K562 (cell line): ENCODE results near the gene THADA. TPM values are rescaled to one million over a fixed set of nuclear protein-coding genes. Genes with fewer than 3 reads are reported as not detected.

Experiments
- ATAC-seq: fragments of 200-7000 bp; cut with Tn5 transposase; 3 replicates; pipeline ENCODE4 v1.9.1; 2020; ENCODE audit warnings: moderate library complexity
- BruUV-seq: library from RNA; stranded (reverse); fragments of 400-500 nt; replicated peaks from 2 replicates; lab custom pipeline; 2021; lab: Mats Ljungman, UMichigan
- CTCF ChIA-PET: fragments of 300-600 bp; formaldehyde crosslinking; extraction: SDS; loops from one replicate; lab custom pipeline; 2021; ENCODE audit warnings: low intra/inter-chr PET ratio; lab: Yijun Ruan, JAX
- POLR2A ChIA-PET: fragments of 300-600, 350-650 bp; sonication (Branson Sonifier 250); formaldehyde crosslinking; extraction: SDS; loops from one replicate; lab custom pipeline; 2021; ENCODE audit warnings: antibody characterized with exemption, inconsistent platforms; lab: Yijun Ruan, JAX
- DNase-seq, 4 experiments: peaks; one replicate each; pipeline versions ENCODE4 v3.0.0 to v3.0.0-alpha.2; 2011 to 2018; ENCODE audit warnings: low spot score in 3 of 4, mixed read lengths in 3 of 4; ENCODE audit errors: extremely low read depth in 1 of 4
- FAIRE-seq: peaks from 2 replicates; lab custom pipeline; 2011; peaks lifted over from hg19 to GRCh38; lab: Jason Lieb, UNC
- H2AFZ ChIP-seq: 2 replicates; pipeline ENCODE4 v1.6.0; 2011; ENCODE audit warnings: low read depth, low read length, control low read depth, inconsistent platforms
- H3K27ac ChIP-seq: fragments of 200-600 bp; 3 replicates; pipeline ENCODE4 v1.8.0; 2011; ENCODE audit warnings: low read depth, mild to moderate bottlenecking, control low read depth, inconsistent platforms, low read length, moderate library complexity, mixed read lengths; ENCODE audit errors: extremely low read depth
- H3K27me3 ChIP-seq, 2 experiments: fragments of 300-600 bp in 1 of 2; 2 replicates in 1 of 2; 3 replicates in 1 of 2; pipeline versions ENCODE4 v1.6.0 to v1.8.0; 2011; ENCODE audit warnings: inconsistent platforms in 2 of 2, low read length in 2 of 2, mild to moderate bottlenecking in 1 of 2, mixed read lengths in 1 of 2, moderate library complexity in 1 of 2; ENCODE audit not compliant: control insufficient read depth in 2 of 2, insufficient read depth in 2 of 2
- H3K36me3 ChIP-seq: fragments of 300-600 bp; 3 replicates; pipeline ENCODE4 v1.8.0; 2011; ENCODE audit warnings: mild to moderate bottlenecking, low read length, inconsistent platforms; ENCODE audit not compliant: control insufficient read depth, insufficient read depth
- H3K4me1 ChIP-seq, 2 experiments: fragments of 200-600 bp in 1 of 2; replicated peaks in 1 of 2; 2 replicates in 1 of 2; 3 replicates in 1 of 2; pipeline versions ENCODE4 v1.5.1 to v1.8.0; 2011; ENCODE audit warnings: inconsistent platforms in 2 of 2, low read length in 2 of 2, mild to moderate bottlenecking in 1 of 2, mixed read lengths in 1 of 2, moderate library complexity in 1 of 2; ENCODE audit not compliant: control insufficient read depth in 2 of 2, insufficient read depth in 2 of 2
- H3K4me2 ChIP-seq: 2 replicates; pipeline ENCODE4 v1.6.1; 2011; ENCODE audit warnings: low read length, control low read depth, inconsistent platforms, mixed read lengths; ENCODE audit not compliant: insufficient read depth
- H3K4me3 ChIP-seq: fragments of 200-600 bp; sonication (generic), shearing (Covaris generic); 2 replicates; pipeline ENCODE4 v1.5.1; 2016; ENCODE audit warnings: control low read depth, inconsistent platforms
- H3K79me2 ChIP-seq: fragments of 200-600 bp; 3 replicates; pipeline ENCODE4 v1.8.0; 2011; ENCODE audit warnings: low read length, inconsistent platforms; ENCODE audit not compliant: control insufficient read depth, insufficient read depth
- H3K9ac ChIP-seq, 2 experiments: 2 replicates each; pipeline versions ENCODE4 v1.6.0 to v1.6.1; 2011; ENCODE audit warnings: low read depth in 2 of 2, low read length in 2 of 2, control low read depth in 1 of 2, inconsistent platforms in 1 of 2, mild to moderate bottlenecking in 1 of 2, mixed read lengths in 1 of 2; ENCODE audit not compliant: insufficient read depth in 1 of 2
- H3K9me1 ChIP-seq: one replicate; pipeline ENCODE4 v1.6.0; 2011; ENCODE audit warnings: inconsistent platforms, mild to moderate bottlenecking, low read length, moderate library complexity; ENCODE audit not compliant: control insufficient read depth, insufficient read depth
- H3K9me3 ChIP-seq: replicated peaks from 2 replicates; pipeline ENCODE4 v1.5.1; 2011; ENCODE audit warnings: low read depth, low read length, inconsistent platforms; ENCODE audit not compliant: control insufficient read depth, insufficient read depth
- H4K20me1 ChIP-seq: replicated peaks from 2 replicates; pipeline ENCODE4 v1.6.1; 2011; ENCODE audit warnings: low read length, inconsistent platforms, mixed read lengths; ENCODE audit not compliant: control insufficient read depth, insufficient read depth
- CTBP1 ChIP-seq: fragments of 450-650 bp; IDR thresholded peaks from 2 replicates; pipeline ENCODE4 v1.6.1; 2016; ENCODE audit warnings: borderline replicate concordance
- HDAC6 ChIP-seq: IDR thresholded peaks from 2 replicates; pipeline ENCODE4 v1.6.1; 2012; ENCODE audit warnings: low read depth, mild to moderate bottlenecking, control low read depth, inconsistent platforms, low read length, moderate library complexity
- RUNX1 ChIP-seq: sonication (generic); IDR thresholded peaks from 2 replicates; pipeline ENCODE4 v1.6.1; 2016; ENCODE audit warnings: antibody characterized with exemption, low read depth
- ZNF197 ChIP-seq: fragments of 200-800 bp; sonication (Bioruptor generic); IDR thresholded peaks from 2 replicates; pipeline ENCODE4 v1.6.1; 2016; ENCODE audit warnings: low read depth, missing genetic modification characterization, missing compliant biosample characterization
- ZNF76 ChIP-seq: fragments of 250-450 bp; sonication (Bioruptor Pico); IDR thresholded peaks from 2 replicates; pipeline ENCODE4 v1.4.0; 2020; ENCODE audit warnings: mild to moderate bottlenecking, moderate library complexity, borderline replicate concordance
- ZSCAN32 ChIP-seq: fragments of 450-650 bp; formaldehyde crosslinking; IDR thresholded peaks from 2 replicates; pipeline ENCODE4 v1.4.0; 2020; ENCODE audit warnings: mild to moderate bottlenecking, moderate library complexity
- WGBS: fragments of 100-300 bp; shearing (Covaris generic); methylation state at CpG from one replicate; pipeline ENCODE4 v1.1.6; 2016; ENCODE audit warnings: low coverage, mixed read lengths; ENCODE audit not compliant: insufficient coverage; ENCODE audit errors: missing lambda C conversion rate; 5-methylcytosine and 5-hydroxymethylcytosine counted together
- in situ Hi-C: fragments of 300-500 bp; cut with MboI; formaldehyde crosslinking; loops from 4 replicates; pipeline ENCODE4 v1.15.0; 2018; ENCODE audit warnings: inconsistent platforms, mixed read lengths
- intact Hi-C: fragments of 100-400 bp; cut with micrococcal nuclease; formaldehyde crosslinking; loops from 2 replicates; pipeline ENCODE4 v1.14.2; 2022
- polyA plus RNA-seq, 8 experiments: library from polyadenylated mRNA; depleted of rRNA in 4 of 8; stranded (reverse) in 5 of 8; unstranded in 3 of 8; fragments of >200 nt; fragmentation: Nextera tagmentation in 2 of 8; fragmentation: Illumina TruSeq in 1 of 8; extraction: Ambion mirVana in 2 of 8; extraction: Trizol in 1 of 8; gene quantifications; 2 replicates each; pipeline versions ENCODE4 v1.2.1 to v1.2.3, GENCODE V29; 2011 to 2014; ENCODE audit warnings: inconsistent platforms in 1 of 8, missing spikeins in 1 of 8
- total RNA-seq, 7 experiments: library from RNA; depleted of rRNA in 6 of 7; stranded (reverse); fragments of >200 nt in 6 of 7; fragmentation: Illumina TruSeq in 2 of 7; extraction: Trizol in 2 of 7; gene quantifications; 2 replicates each; pipeline versions ENCODE4 v1.2.1 to v1.2.3, GENCODE V29; 2011 to 2021; ENCODE audit warnings: low replicate concordance in 1 of 7
- TF ChIP-seq, protein P1 (sequence below): fragments of 450-650 bp; IDR thresholded peaks from 2 replicates; pipeline ENCODE4 v1.7.0; 2016; ENCODE audit warnings: borderline replicate concordance
- TF ChIP-seq, protein P2 (sequence below), 2 experiments: IDR thresholded peaks in 1 of 2; conservative IDR thresholded peaks in 1 of 2; 2 replicates each; pipeline ENCODE4 v1.6.1; 2016; ENCODE audit warnings: low read depth in 2 of 2, mild to moderate bottlenecking in 1 of 2, missing compliant biosample characterization in 1 of 2, missing genetic modification characterization in 1 of 2, moderate library complexity in 1 of 2
- TF ChIP-seq, protein P3 (sequence below): sonication (generic); formaldehyde crosslinking; IDR thresholded peaks from 2 replicates; pipeline ENCODE4 v1.8.0; 2023; ENCODE audit warnings: missing genetic modification reagents, mild to moderate bottlenecking, borderline replicate concordance

The THADA gene
- total and polyA plus RNA-seq, 9 of the 15 experiments (the other 6 are each of a cell fraction or from before 2014, with no cell fraction given), result 17.8 to 34.7 (median 31.9) TPM

DNA sequence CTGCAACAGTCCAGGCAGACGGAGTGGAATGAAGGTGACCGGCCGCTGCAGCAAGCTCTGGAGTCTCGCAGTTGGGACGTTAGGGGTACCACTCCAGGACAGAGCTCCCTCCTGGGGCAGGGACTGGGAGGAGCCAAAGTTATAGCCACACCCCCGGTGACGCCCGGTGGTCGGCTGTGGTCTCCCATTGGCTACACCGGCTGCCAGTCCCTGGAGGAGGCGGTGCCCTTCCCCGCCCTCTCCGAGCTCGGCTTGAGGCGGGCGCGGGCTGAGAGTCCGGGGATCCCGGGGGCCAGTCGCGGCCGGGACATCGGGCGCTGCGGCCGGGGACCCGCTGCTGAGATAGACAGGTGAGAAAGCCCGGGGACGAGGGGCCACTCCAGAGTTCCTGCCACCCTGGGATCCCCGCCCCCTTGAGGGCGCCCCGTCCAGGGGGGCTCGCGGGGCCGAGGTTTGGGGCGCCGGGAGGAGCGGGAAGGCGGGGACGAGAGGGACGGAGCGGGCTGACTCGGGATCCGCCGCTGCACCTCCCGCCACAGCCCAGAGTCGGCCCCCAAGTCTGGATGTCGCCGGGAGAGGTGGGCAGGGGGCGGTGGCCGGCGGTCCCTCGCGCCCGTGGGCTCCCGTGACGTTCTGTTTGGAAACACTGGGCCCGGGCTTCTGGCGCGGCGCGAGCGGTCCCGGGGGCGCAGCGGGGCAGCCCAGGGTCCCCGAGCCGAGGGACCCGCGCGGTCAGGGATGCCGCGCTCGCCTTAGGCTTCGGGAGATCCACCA, 41.4 kb upstream of the THADA start, which contains the start of gene PLEKHH2:
Gene PLEKHH2 (plus strand): TSS at position 231 of the 774 bp plus-strand sequence. CDS start 7,414 bp downstream, outside the sequence.
- Histone ChIP-seq H3K36me3 (no peaks in the 10 kb centered on the region), H3K4me1 (peaks cover 9 to 14% of the 10 kb centered on the region in 2 experiments; a peak in 4 of 5 replicates), H4K20me1 (peaks cover 3% of the 10 kb centered on the region; the same call in 1 of the 2 replicates), H3K9me3 (no peaks in the 10 kb centered on the region), H3K9me1 (no peaks in the 10 kb centered on the region), H3K9ac (peak within 1 kb of the TSS; percentile 49 to 88), H2AFZ (peak within 1 kb of the TSS; percentile 96), H3K4me2 (peak within 1 kb of the TSS; percentile 81), H3K79me2 (no peaks in the 10 kb centered on the region), H3K27me3 (no peaks in the 10 kb centered on the region; a peak in 1 of 5 replicates), H3K4me3 (peak within 1 kb of the TSS; percentile 78), H3K27ac (peak within 1 kb of the TSS; percentile 34; the same call in 2 of the 3 replicates)
- intact Hi-C loops, result loop anchor here (10.0 kb wide), 1 partner anchor 138 kb away; the partner anchor contains the start of gene DYNC2LI1
- CTCF ChIA-PET, result no interaction called here
- DNase-seq (peak; percentile 91 to 100 (median 100)), FAIRE-seq (peak; percentile 85), ATAC-seq (peak; percentile 100)
- POLR2A ChIA-PET, result interaction anchor here (0.6 to 2.0 kb wide), 8 partner anchors 9 to 168 kb away, joined by 3 to 8 read pairs (median 4); partner anchors contain the start of gene THADA
- BruUV-seq, result no TSS peak
- in situ Hi-C loops, result loop anchor here (5.0 kb wide), 1 partner anchor 50 kb away; no protein-coding TSS in a partner anchor
- 2% methylated on average over 32 of the region's 75 CpGs for WGBS
- TF ChIP-seq ZSCAN32 (CRISPR knock-in tag) (no peak), RUNX1 (no peak), HDAC6 (no peak), ZNF76 (no peak), ZNF197 (no peak), CTBP1 (0 out of 2 replicates have a peak, but pooled peaks have one; percentile 42)
- TF ChIP-seq, protein P1, sequence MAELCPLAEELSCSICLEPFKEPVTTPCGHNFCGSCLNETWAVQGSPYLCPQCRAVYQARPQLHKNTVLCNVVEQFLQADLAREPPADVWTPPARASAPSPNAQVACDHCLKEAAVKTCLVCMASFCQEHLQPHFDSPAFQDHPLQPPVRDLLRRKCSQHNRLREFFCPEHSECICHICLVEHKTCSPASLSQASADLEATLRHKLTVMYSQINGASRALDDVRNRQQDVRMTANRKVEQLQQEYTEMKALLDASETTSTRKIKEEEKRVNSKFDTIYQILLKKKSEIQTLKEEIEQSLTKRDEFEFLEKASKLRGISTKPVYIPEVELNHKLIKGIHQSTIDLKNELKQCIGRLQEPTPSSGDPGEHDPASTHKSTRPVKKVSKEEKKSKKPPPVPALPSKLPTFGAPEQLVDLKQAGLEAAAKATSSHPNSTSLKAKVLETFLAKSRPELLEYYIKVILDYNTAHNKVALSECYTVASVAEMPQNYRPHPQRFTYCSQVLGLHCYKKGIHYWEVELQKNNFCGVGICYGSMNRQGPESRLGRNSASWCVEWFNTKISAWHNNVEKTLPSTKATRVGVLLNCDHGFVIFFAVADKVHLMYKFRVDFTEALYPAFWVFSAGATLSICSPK, result no peak
- TF ChIP-seq, protein P2, sequence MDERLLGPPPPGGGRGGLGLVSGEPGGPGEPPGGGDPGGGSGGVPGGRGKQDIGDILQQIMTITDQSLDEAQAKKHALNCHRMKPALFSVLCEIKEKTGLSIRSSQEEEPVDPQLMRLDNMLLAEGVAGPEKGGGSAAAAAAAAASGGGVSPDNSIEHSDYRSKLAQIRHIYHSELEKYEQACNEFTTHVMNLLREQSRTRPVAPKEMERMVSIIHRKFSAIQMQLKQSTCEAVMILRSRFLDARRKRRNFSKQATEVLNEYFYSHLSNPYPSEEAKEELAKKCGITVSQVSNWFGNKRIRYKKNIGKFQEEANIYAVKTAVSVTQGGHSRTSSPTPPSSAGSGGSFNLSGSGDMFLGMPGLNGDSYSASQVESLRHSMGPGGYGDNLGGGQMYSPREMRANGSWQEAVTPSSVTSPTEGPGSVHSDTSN (CRISPR knock-in tag; IDR thresholded peaks at IDR 0.05; ENCODE audit: low read depth), result peak; percentile 95
- TF ChIP-seq, protein P2 (tag; conservative IDR thresholded peaks at IDR 0.05; ENCODE audit: low read depth), result peak; percentile 97
- TF ChIP-seq, protein P3, sequence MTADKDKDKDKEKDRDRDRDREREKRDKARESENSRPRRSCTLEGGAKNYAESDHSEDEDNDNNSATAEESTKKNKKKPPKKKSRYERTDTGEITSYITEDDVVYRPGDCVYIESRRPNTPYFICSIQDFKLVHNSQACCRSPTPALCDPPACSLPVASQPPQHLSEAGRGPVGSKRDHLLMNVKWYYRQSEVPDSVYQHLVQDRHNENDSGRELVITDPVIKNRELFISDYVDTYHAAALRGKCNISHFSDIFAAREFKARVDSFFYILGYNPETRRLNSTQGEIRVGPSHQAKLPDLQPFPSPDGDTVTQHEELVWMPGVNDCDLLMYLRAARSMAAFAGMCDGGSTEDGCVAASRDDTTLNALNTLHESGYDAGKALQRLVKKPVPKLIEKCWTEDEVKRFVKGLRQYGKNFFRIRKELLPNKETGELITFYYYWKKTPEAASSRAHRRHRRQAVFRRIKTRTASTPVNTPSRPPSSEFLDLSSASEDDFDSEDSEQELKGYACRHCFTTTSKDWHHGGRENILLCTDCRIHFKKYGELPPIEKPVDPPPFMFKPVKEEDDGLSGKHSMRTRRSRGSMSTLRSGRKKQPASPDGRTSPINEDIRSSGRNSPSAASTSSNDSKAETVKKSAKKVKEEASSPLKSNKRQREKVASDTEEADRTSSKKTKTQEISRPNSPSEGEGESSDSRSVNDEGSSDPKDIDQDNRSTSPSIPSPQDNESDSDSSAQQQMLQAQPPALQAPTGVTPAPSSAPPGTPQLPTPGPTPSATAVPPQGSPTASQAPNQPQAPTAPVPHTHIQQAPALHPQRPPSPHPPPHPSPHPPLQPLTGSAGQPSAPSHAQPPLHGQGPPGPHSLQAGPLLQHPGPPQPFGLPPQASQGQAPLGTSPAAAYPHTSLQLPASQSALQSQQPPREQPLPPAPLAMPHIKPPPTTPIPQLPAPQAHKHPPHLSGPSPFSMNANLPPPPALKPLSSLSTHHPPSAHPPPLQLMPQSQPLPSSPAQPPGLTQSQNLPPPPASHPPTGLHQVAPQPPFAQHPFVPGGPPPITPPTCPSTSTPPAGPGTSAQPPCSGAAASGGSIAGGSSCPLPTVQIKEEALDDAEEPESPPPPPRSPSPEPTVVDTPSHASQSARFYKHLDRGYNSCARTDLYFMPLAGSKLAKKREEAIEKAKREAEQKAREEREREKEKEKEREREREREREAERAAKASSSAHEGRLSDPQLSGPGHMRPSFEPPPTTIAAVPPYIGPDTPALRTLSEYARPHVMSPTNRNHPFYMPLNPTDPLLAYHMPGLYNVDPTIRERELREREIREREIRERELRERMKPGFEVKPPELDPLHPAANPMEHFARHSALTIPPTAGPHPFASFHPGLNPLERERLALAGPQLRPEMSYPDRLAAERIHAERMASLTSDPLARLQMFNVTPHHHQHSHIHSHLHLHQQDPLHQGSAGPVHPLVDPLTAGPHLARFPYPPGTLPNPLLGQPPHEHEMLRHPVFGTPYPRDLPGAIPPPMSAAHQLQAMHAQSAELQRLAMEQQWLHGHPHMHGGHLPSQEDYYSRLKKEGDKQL (CRISPR knock-in tag), result no peak
